ENCODE data around the gene GALE. TPM values are rescaled to one million over a fixed set of nuclear protein-coding genes. Genes with fewer than 3 reads are reported as not detected.

GALE gene
- total RNA-seq, 1 experiment from 2014 or later: 114 TPM

GRCh38 chr1:23792151-23792945 is 8.2 kb downstream of the GALE start:
- peaks cover 9% of the 10 kb centered on the region for H3K36me3 ChIP-seq (ENCODE audit: control insufficient read depth, insufficient read depth, low read length)
- POLR2A ChIA-PET: interaction anchor here (0.6 to 2.1 kb wide), 4 partner anchors 8 to 118 kb away, joined by 4 to 12 read pairs (median 8); partner anchors contain the start of genes GALE and PITHD1
- peaks cover 49% of the 10 kb centered on the region for H3K4me1 ChIP-seq (ENCODE audit: control insufficient read depth, insufficient read depth, low read length)
- DNase-seq (ENCODE audit: low read depth, low spot score): no peak
- CTCF ChIA-PET: interaction anchor here (1.0 kb wide), 1 partner anchor 124 kb away, joined by 3 read pairs; no protein-coding TSS in a partner anchor
- ATAC-seq: 0 out of 2 replicates have a peak, but pooled peaks have one; percentile 1
- intact Hi-C loops (cut with micrococcal nuclease; ENCODE audit: unreplicated experiment): no loop called here
- H3K27ac ChIP-seq (ENCODE audit: low read length): peak overlapping the region; percentile 54
- peak overlapping the region; percentile 97 to 99 for H3K4me3 ChIP-seq (ENCODE audit: low read depth in 2 of 2, low read length in 2 of 2)
- H3K9me3 ChIP-seq (ENCODE audit: control insufficient read depth, insufficient read depth, low read depth, low read length): no peaks in the 10 kb centered on the region
- TF ChIP-seq POLR2AphosphoS5 (IDR thresholded peaks at IDR 0.05; ENCODE audit: low read depth, low read length): no peak
- no peak for TF ChIP-seq TCF7L2 (IDR thresholded peaks at IDR 0.05; ENCODE audit: low read depth, low read length)
- TF ChIP-seq REST (IDR thresholded peaks at IDR 0.05; ENCODE audit: insufficient read depth in 1 of 2, low read depth in 2 of 2, low read length in 1 of 2): no peak
- TF ChIP-seq SIN3A (IDR thresholded peaks at IDR 0.05; ENCODE audit: borderline replicate concordance, insufficient read depth, low read depth, low read length): no peak; the same call in 1 of the 2 replicates
- TF ChIP-seq, protein P1, sequence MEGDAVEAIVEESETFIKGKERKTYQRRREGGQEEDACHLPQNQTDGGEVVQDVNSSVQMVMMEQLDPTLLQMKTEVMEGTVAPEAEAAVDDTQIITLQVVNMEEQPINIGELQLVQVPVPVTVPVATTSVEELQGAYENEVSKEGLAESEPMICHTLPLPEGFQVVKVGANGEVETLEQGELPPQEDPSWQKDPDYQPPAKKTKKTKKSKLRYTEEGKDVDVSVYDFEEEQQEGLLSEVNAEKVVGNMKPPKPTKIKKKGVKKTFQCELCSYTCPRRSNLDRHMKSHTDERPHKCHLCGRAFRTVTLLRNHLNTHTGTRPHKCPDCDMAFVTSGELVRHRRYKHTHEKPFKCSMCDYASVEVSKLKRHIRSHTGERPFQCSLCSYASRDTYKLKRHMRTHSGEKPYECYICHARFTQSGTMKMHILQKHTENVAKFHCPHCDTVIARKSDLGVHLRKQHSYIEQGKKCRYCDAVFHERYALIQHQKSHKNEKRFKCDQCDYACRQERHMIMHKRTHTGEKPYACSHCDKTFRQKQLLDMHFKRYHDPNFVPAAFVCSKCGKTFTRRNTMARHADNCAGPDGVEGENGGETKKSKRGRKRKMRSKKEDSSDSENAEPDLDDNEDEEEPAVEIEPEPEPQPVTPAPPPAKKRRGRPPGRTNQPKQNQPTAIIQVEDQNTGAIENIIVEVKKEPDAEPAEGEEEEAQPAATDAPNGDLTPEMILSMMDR (IDR thresholded peaks at IDR 0.05): no peak
- in situ Hi-C loops (cut with HindIII; ENCODE audit: low pct_unique_long_range_greater_than_20kb, low sequenced_read_pairs): no loop called here
- no peaks in the 10 kb centered on the region for H3K27me3 ChIP-seq (ENCODE audit: control insufficient read depth, insufficient read depth, low read length)
- no TSS peak for BruUV-seq (replicated peaks)

- TF ChIP-seq, protein P1 (IDR thresholded peaks at IDR 0.05): no peak
- TF ChIP-seq POLR2AphosphoS5 (IDR thresholded peaks at IDR 0.05; ENCODE audit: low read depth, low read length) (no peak), SIN3A (IDR thresholded peaks at IDR 0.05; ENCODE audit: borderline replicate concordance, insufficient read depth, low read depth, low read length) (no peak), REST (IDR thresholded peaks at IDR 0.05; ENCODE audit: insufficient read depth in 1 of 2, low read depth in 2 of 2, low read length in 1 of 2) (no peak), TCF7L2 (IDR thresholded peaks at IDR 0.05; ENCODE audit: low read depth, low read length) (no peak)
- Histone ChIP-seq H3K36me3 (ENCODE audit: control insufficient read depth, insufficient read depth, low read length) (peaks cover 9% of the 10 kb centered on the region), H3K4me1 (ENCODE audit: control insufficient read depth, insufficient read depth, low read length) (peaks cover 44% of the 10 kb centered on the region), H3K9me3 (ENCODE audit: control insufficient read depth, insufficient read depth, low read depth, low read length) (no peaks in the 10 kb centered on the region), H3K27ac (ENCODE audit: low read length) (peak overlapping the region; percentile 92), H3K27me3 (ENCODE audit: control insufficient read depth, insufficient read depth, low read length) (no peaks in the 10 kb centered on the region), H3K4me3 (ENCODE audit: low read depth in 2 of 2, low read length in 2 of 2) (peak overlapping the region; percentile 97 to 99)
- intact Hi-C loops (cut with micrococcal nuclease; ENCODE audit: unreplicated experiment) (no loop called here), in situ Hi-C loops (cut with HindIII; ENCODE audit: low pct_unique_long_range_greater_than_20kb, low sequenced_read_pairs) (no loop called here)
- POLR2A ChIA-PET: interaction anchor here (0.6 to 1.7 kb wide), 4 partner anchors 9 to 117 kb away, joined by 4 to 12 read pairs (median 5); partner anchors contain the start of genes GALE and PITHD1
- CTCF ChIA-PET: interaction anchor here (0.5 to 2.3 kb wide), 5 partner anchors 8 to 125 kb away, joined by 3 to 6 read pairs (median 3); no protein-coding TSS in a partner anchor
- 0 out of 2 replicates have a peak, but pooled peaks have one; percentile 8 for ATAC-seq
- no peak for DNase-seq (ENCODE audit: low read depth, low spot score)
- TSS peak; percentile 60 for BruUV-seq (replicated peaks)
Observed at GRCh38 chr1:23791516-23792047, 9.0 kb downstream of the GALE start.
